Peyer's patch (tissue), 4 donors: ENCODE results near the gene LRRC75A.

Source experiments
- CTCF ChIP-seq, 6 experiments: fragments of 450-650 bp in 4 of 6; fragments of 200-600 bp in 2 of 6; sonication (generic) in 1 of 6; IDR thresholded peaks; one replicate each; pipeline ENCODE4 v1.5.1; 2017 to 2019; ENCODE audit warnings: antibody characterized with exemption in 6 of 6, mild to moderate bottlenecking in 3 of 6, moderate library complexity in 1 of 6
- POLR2A ChIP-seq, 2 donors: fragments of 450-650 bp; IDR thresholded peaks; one replicate each; pipeline ENCODE4 v1.5.1; 2017; ENCODE audit warnings: antibody characterized with exemption in 2 of 2, mild to moderate bottlenecking in 2 of 2, moderate library complexity in 2 of 2

GRCh38 chr17:16422416-16422815 is 69.6 kb downstream of the LRRC75A start:
- TF ChIP-seq CTCF (IDR thresholded peaks at IDR 0.05) = no peak
- TF ChIP-seq POLR2A (IDR thresholded peaks at IDR 0.05) = no peak
